Naive B cell (primary cell): ENCODE data around the gene PRR29. TPM values are rescaled to one million over a fixed set of nuclear protein-coding genes. Genes with fewer than 3 reads are reported as not detected.
A peak's percentile ranks its signal among the peaks of the same experiment; 100 is the strongest.

Experiments
- ATAC-seq, 2 donors: fragments of 150-1000 bp; cut with Tn5 transposase; 2 replicates each; pipeline ENCODE4 v1.10.0; 2021; ENCODE audit warnings: low read depth in 2 of 2, mild to moderate bottlenecking in 2 of 2, moderate library complexity in 2 of 2
- DNase-seq: peaks from one replicate; pipeline ENCODE4 v3.0.0; 2022
- H3K27ac Mint-ChIP-seq, 6 donors: one replicate each; pipeline ENCODE4 v1.8.0; 2020 to 2022; ENCODE audit warnings: mild to moderate bottlenecking in 6 of 6, mixed read lengths in 6 of 6, moderate library complexity in 5 of 6, inconsistent platforms in 2 of 6
- H3K27me3 Mint-ChIP-seq, 3 donors: one replicate each; pipeline ENCODE4 v1.8.0; 2021 to 2022; ENCODE audit warnings: mixed read lengths in 3 of 3, mild to moderate bottlenecking in 1 of 3
- H3K36me3 Mint-ChIP-seq, 2 donors: one replicate each; pipeline ENCODE4 v1.8.0; 2020 to 2022; ENCODE audit warnings: mixed read lengths in 2 of 2, inconsistent platforms in 1 of 2, mild to moderate bottlenecking in 1 of 2
- H3K4me1 Mint-ChIP-seq, 3 donors: one replicate each; pipeline ENCODE4 v1.8.0; 2020 to 2022; ENCODE audit warnings: mixed read lengths in 3 of 3, inconsistent platforms in 1 of 3, mild to moderate bottlenecking in 1 of 3, moderate library complexity in 1 of 3
- H3K4me3 Mint-ChIP-seq, 8 donors: one replicate each; pipeline ENCODE4 v1.8.0; 2020 to 2022; ENCODE audit warnings: mild to moderate bottlenecking in 8 of 8, mixed read lengths in 8 of 8, moderate library complexity in 8 of 8, inconsistent platforms in 2 of 8
- H3K9me3 Mint-ChIP-seq, 7 donors: one replicate each; pipeline ENCODE4 v1.8.0; 2020 to 2022; ENCODE audit warnings: mixed read lengths in 7 of 7, mild to moderate bottlenecking in 5 of 7, inconsistent platforms in 2 of 7, moderate library complexity in 1 of 7
- polyA plus RNA-seq, 6 donors: library from polyadenylated mRNA; unstranded; fragments of 300-500 nt; fragmentation: Illumina TruSeq; gene quantifications; one replicate each; pipeline ENCODE4 v1.2.3, GENCODE V29; 2021; ENCODE audit warnings: low read depth in 6 of 6

PRR29 gene
- polyA plus RNA-seq, 6 donors from 2014 or later, result 3.5 to 6.8 (median 5.8) TPM

- peak overlapping the region in 1 of 6 donors; percentile 85 for H3K27ac Mint-ChIP-seq
- no peaks in the 10 kb centered on the region for H3K27me3 Mint-ChIP-seq
- ATAC-seq (no peak), DNase-seq (no peak)
- peaks cover 20 to 28% (median 27%) of the 10 kb centered on the region in 3 donors for H3K4me1 Mint-ChIP-seq
- H3K4me3 Mint-ChIP-seq, result peak overlapping the region in 1 of 8 donors; percentile 64
- no peaks in the 10 kb centered on the region for H3K36me3 Mint-ChIP-seq
- peaks cover 0 to 2% (median 0%) of the 10 kb centered on the region in 7 donors for H3K9me3 Mint-ChIP-seq
Measured at GRCh38 chr17:63962298-63962744, 35.8 kb upstream of the PRR29 start.

GRCh38 chr17:63963123-63963522 is 35.0 kb upstream of the PRR29 start:
- peak overlapping the region in 1 of 8 donors; percentile 21 for H3K4me3 Mint-ChIP-seq
- H3K27ac Mint-ChIP-seq, result peak overlapping the region in 1 of 6 donors; percentile 60
- H3K27me3 Mint-ChIP-seq, result no peaks in the 10 kb centered on the region
- DNase-seq (no peak), ATAC-seq (no peak)
- H3K4me1 Mint-ChIP-seq, result peaks cover 20 to 29% (median 27%) of the 10 kb centered on the region in 3 donors
- no peaks in the 10 kb centered on the region for H3K36me3 Mint-ChIP-seq
- H3K9me3 Mint-ChIP-seq, result peaks cover 0 to 2% (median 0%) of the 10 kb centered on the region in 7 donors

DNA sequence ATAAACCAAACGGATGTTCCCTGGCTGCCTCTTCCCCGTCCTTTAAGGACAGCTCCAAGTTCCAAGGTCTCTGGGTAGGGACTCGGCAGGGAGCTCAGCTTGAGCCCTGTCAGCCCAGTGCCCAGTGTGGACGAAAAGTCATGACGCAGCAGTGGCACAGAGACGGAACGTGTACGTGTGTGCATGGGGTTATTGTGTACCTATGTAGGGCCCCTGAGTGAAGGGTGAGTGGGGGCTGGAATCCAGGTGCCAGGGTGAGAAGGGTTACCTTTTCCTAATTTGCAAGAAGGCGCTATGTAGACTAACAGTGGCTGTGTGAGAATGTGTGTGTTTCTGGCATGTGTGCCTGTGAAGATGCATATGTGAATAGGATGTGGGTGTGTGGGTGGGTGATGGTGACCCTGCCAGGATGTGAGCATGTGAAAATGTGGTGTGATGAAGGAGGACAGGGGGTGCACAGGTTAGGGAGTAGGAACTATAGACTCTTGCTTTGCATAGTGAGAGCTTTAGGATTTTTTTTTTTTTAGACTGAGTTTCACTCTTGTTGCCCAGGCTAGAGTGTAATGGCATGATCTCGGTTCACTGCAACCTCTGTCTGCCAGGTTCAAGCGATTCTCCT is 31.4 kb upstream of the PRR29 start:
- H3K9me3 Mint-ChIP-seq, result peaks cover 0 to 2% (median 0%) of the 10 kb centered on the region in 7 donors
- no peak overlapping the region for H3K27ac Mint-ChIP-seq
- H3K27me3 Mint-ChIP-seq, result no peaks in the 10 kb centered on the region
- peaks cover 13 to 19% (median 18%) of the 10 kb centered on the region in 3 donors for H3K4me1 Mint-ChIP-seq
- DNase-seq (no peak), ATAC-seq (peak; percentile 34 to 48)
- H3K36me3 Mint-ChIP-seq, result no peaks in the 10 kb centered on the region
- no peak overlapping the region for H3K4me3 Mint-ChIP-seq

- ATAC-seq (no peak), DNase-seq (no peak)
- peaks cover 11 to 15% (median 12%) of the 10 kb centered on the region in 3 donors for H3K4me1 Mint-ChIP-seq
- H3K9me3 Mint-ChIP-seq, result no peaks in the 10 kb centered on the region
- no peaks in the 10 kb centered on the region for H3K27me3 Mint-ChIP-seq
- H3K27ac Mint-ChIP-seq, result no peak overlapping the region
- no peak overlapping the region for H3K4me3 Mint-ChIP-seq
- H3K36me3 Mint-ChIP-seq, result no peaks in the 10 kb centered on the region
Measured at GRCh38 chr17:63967953-63968352, 30.2 kb upstream of the PRR29 start.

DNA sequence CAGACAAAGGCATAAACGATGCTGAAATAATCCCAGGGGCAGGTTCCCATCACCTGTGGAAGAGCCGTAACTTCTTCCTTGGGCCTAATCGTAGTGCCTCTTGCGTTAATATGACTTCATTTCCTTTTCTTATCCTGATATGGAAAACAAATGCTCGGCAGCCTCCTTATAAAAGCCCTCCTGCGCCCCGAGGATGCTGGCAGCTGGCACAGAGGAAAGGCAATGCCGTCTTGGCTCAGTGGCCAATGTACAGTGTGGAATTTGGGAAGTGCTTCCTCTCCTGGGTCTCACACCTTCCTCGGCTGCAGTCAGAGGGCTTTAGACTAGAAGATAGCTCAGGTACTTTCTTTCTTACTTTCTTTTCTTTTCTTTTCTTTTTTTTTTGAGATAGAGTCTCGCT is 28.9 kb upstream of the PRR29 start:
- Mint-ChIP-seq H3K27ac (peak overlapping the region in 2 of 6 donors; percentile 26), H3K4me1 (peaks cover 10 to 12% (median 10%) of the 10 kb centered on the region in 3 donors), H3K9me3 (no peaks in the 10 kb centered on the region), H3K4me3 (no peak overlapping the region), H3K27me3 (no peaks in the 10 kb centered on the region), H3K36me3 (no peaks in the 10 kb centered on the region)
- DNase-seq (no peak), ATAC-seq (no peak)

- Mint-ChIP-seq H3K4me1 (peaks cover 3 to 18% (median 11%) of the 10 kb centered on the region in 3 donors), H3K27me3 (peaks cover 0 to 6% (median 0%) of the 10 kb centered on the region in 3 donors), H3K36me3 (no peaks in the 10 kb centered on the region), H3K9me3 (no peaks in the 10 kb centered on the region), H3K27ac (peak within 1 kb of the TSS in 1 of 6 donors; percentile 38), H3K4me3 (peak within 1 kb of the TSS in 1 of 8 donors; percentile 47)
- no peak for DNase-seq
- no peak for ATAC-seq
Measured at GRCh38 chr17:63972796-63973195, 25.4 kb upstream of the PRR29 start, which contains the start of gene SCN4A. Gene SCN4A (minus strand): TSS chr17:63972918. CDS start chr17:63972841, 77 bp downstream.

- H3K27me3 Mint-ChIP-seq, result peaks cover 0 to 6% (median 0%) of the 10 kb centered on the region in 3 donors
- H3K36me3 Mint-ChIP-seq, result no peaks in the 10 kb centered on the region
- DNase-seq, result no peak
- peaks cover 3 to 18% (median 11%) of the 10 kb centered on the region in 3 donors for H3K4me1 Mint-ChIP-seq
- no peak for ATAC-seq
- H3K27ac Mint-ChIP-seq, result peak overlapping the region in 1 of 6 donors; percentile 30
- no peaks in the 10 kb centered on the region for H3K9me3 Mint-ChIP-seq
- peak overlapping the region in 1 of 8 donors; percentile 47 for H3K4me3 Mint-ChIP-seq
Measured at GRCh38 chr17:63973247-63973646, 24.9 kb upstream of the PRR29 start.

GRCh38 chr17:63973930-63974593 is 24.1 kb upstream of the PRR29 start:
- Mint-ChIP-seq H3K4me3 (peak overlapping the region in 1 of 8 donors; percentile 44), H3K27me3 (peaks cover 0 to 6% (median 0%) of the 10 kb centered on the region in 3 donors), H3K9me3 (no peaks in the 10 kb centered on the region), H3K4me1 (peaks cover 3 to 18% (median 11%) of the 10 kb centered on the region in 3 donors), H3K27ac (no peak overlapping the region), H3K36me3 (no peaks in the 10 kb centered on the region)
- DNase-seq, result no peak
- no peak for ATAC-seq

- Mint-ChIP-seq H3K27me3 (peaks cover 0 to 6% (median 0%) of the 10 kb centered on the region in 3 donors), H3K36me3 (no peaks in the 10 kb centered on the region), H3K9me3 (no peaks in the 10 kb centered on the region), H3K4me1 (peaks cover 3 to 18% (median 11%) of the 10 kb centered on the region in 3 donors), H3K27ac (peak overlapping the region in 1 of 6 donors; percentile 29), H3K4me3 (no peak overlapping the region)
- ATAC-seq (no peak), DNase-seq (no peak)
Measured at GRCh38 chr17:63974594-63975192, 23.5 kb upstream of the PRR29 start.

DNA sequence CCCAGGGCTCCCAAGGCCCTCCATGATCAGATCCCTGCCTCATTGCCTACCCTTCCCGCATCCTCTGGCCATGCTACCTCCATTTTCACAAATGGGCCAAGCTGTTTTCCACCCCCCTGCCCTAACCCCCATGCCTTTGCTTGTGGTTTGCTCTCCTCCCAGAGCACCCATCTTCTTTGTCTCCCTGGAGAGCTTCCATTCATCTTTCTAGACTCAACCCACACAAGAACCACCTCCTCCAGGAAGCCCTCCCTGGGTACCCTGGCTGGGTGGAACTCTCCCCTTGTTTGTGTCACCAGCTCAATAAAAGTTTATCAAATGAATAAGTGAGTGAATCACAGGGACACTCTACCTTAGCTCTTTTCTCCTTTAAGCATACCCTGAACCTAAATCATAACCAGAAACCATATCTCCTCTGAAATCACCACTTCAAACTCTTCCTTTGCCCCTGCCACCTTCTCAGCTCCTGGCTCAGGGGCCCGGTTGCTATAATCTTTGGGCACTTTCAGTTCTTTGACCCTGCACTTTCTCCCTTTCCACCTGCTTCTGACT is 22.5 kb upstream of the PRR29 start:
- ATAC-seq, result no peak
- Mint-ChIP-seq H3K4me1 (peaks cover 3 to 18% (median 11%) of the 10 kb centered on the region in 3 donors), H3K4me3 (no peak overlapping the region), H3K27me3 (peaks cover 0 to 6% (median 0%) of the 10 kb centered on the region in 3 donors), H3K27ac (peak overlapping the region in 3 of 6 donors; percentile 8 to 23 (median 15)), H3K9me3 (no peaks in the 10 kb centered on the region), H3K36me3 (no peaks in the 10 kb centered on the region)
- DNase-seq, result no peak

DNA sequence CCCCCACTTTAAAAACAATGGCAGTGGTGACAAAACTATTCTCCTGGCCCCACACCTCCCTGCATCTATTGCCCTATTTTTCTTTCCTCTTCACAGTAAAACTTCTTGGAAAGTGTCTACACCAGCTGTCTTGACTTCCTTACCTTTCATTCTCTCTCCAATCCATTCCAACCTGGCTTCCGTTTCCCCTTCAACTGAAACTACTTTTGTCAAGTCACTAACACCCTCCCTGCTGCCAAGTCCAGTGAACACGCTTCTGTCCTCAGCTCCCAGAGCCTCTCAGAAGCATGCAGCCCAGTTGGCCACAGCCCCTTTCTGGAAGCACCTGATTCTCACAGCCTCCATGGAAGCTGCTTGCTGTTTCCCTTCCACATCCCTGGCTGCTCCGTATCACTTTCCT is 21.4 kb upstream of the PRR29 start:
- peaks cover 0 to 2% (median 0%) of the 10 kb centered on the region in 7 donors for H3K9me3 Mint-ChIP-seq
- ATAC-seq (no peak), DNase-seq (no peak)
- H3K36me3 Mint-ChIP-seq, result peaks cover 0 to under 1% of the 10 kb centered on the region in 2 donors
- H3K4me3 Mint-ChIP-seq, result no peak overlapping the region
- peaks cover 0 to 6% (median 0%) of the 10 kb centered on the region in 3 donors for H3K27me3 Mint-ChIP-seq
- no peak overlapping the region for H3K27ac Mint-ChIP-seq
- peaks cover 3 to 18% (median 11%) of the 10 kb centered on the region in 3 donors for H3K4me1 Mint-ChIP-seq

GRCh38 chr17:63978272-63979200 is 19.6 kb upstream of the PRR29 start:
- Mint-ChIP-seq H3K27ac (no peak overlapping the region), H3K36me3 (peaks cover 5 to 15% of the 10 kb centered on the region in 2 donors), H3K9me3 (peaks cover 6 to 16% (median 10%) of the 10 kb centered on the region in 7 donors), H3K4me3 (no peak overlapping the region), H3K27me3 (peaks cover 0 to 6% (median 0%) of the 10 kb centered on the region in 3 donors), H3K4me1 (peaks cover 4 to 21% (median 14%) of the 10 kb centered on the region in 3 donors)
- ATAC-seq, result no peak
- no peak for DNase-seq
